ENCODE results near the gene SPTB.

Gene SPTB

DNA sequence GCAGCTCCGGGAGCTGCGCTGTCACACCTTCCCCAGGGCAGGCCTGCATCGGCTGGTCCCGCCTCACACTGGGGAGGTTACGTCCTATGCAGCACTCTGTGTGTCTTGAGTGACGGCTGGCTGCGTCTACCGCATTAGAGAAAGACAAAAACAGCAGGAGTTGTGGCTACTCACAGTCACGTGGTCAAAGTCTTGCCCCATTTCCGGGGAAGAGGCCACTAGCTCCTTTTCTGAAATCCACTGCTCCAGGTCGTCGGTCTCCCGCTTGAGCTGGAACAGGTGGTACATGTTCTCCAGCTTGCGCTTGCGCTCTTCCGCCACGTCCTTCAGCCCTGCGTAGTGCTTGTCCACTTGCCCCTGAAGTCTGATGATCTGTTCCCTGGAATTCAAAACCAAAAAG lies 106.7 kb downstream of the SPTB start:
- H3K27ac ChIP-seq, result no peak overlapping the region
- H3K4me3 ChIP-seq (ENCODE audit: low read depth in 1 of 2, low read length in 1 of 2), result no peak overlapping the region
- H3K9me3 ChIP-seq, result no peaks in the 10 kb centered on the region
- TF ChIP-seq, protein P1, sequence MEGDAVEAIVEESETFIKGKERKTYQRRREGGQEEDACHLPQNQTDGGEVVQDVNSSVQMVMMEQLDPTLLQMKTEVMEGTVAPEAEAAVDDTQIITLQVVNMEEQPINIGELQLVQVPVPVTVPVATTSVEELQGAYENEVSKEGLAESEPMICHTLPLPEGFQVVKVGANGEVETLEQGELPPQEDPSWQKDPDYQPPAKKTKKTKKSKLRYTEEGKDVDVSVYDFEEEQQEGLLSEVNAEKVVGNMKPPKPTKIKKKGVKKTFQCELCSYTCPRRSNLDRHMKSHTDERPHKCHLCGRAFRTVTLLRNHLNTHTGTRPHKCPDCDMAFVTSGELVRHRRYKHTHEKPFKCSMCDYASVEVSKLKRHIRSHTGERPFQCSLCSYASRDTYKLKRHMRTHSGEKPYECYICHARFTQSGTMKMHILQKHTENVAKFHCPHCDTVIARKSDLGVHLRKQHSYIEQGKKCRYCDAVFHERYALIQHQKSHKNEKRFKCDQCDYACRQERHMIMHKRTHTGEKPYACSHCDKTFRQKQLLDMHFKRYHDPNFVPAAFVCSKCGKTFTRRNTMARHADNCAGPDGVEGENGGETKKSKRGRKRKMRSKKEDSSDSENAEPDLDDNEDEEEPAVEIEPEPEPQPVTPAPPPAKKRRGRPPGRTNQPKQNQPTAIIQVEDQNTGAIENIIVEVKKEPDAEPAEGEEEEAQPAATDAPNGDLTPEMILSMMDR (IDR thresholded peaks at IDR 0.05), result no peak
- no peaks in the 10 kb centered on the region for H3K4me1 ChIP-seq (ENCODE audit: control insufficient read depth in 1 of 2, insufficient read depth in 1 of 2, low read depth in 1 of 2, low read length in 1 of 2)
- no peaks in the 10 kb centered on the region for H3K27me3 ChIP-seq
- H3K36me3 ChIP-seq, result no peaks in the 10 kb centered on the region

DNA sequence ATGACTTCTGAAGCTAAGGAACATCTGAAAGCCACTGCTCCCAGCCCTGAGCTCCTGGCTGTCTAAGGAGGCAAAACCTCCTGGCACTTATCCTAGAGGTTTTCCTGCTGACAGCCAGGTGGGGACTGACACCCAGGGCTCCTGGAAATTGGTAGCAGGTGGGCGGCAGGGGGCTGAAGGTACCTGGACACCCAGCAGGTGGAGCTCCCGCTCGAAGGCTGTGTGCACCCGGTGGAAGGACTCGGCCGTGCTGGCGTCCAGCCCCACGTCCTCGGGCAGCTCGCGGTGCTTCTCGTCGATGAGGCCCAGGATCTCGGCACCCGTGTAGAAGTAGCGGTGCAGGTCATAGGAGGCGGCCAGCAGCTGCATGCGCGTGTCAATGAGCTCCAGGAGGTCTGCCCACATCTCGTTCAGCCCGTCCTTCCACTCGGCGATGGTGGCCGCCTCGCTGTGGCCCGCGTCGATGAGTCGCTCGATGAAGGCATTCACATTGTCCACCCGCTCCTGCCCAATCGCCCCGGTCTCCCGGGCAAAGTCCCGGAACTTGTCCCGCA lies 107.2 kb downstream of the SPTB start:
- TF ChIP-seq, protein P1 (IDR thresholded peaks at IDR 0.05), result no peak
- Histone ChIP-seq H3K4me3 (ENCODE audit: low read depth in 1 of 2, low read length in 1 of 2) (no peak overlapping the region), H3K4me1 (ENCODE audit: control insufficient read depth in 1 of 2, insufficient read depth in 1 of 2, low read depth in 1 of 2, low read length in 1 of 2) (no peaks in the 10 kb centered on the region), H3K27ac (no peak overlapping the region), H3K27me3 (no peaks in the 10 kb centered on the region), H3K9me3 (no peaks in the 10 kb centered on the region), H3K36me3 (no peaks in the 10 kb centered on the region)

DNA sequence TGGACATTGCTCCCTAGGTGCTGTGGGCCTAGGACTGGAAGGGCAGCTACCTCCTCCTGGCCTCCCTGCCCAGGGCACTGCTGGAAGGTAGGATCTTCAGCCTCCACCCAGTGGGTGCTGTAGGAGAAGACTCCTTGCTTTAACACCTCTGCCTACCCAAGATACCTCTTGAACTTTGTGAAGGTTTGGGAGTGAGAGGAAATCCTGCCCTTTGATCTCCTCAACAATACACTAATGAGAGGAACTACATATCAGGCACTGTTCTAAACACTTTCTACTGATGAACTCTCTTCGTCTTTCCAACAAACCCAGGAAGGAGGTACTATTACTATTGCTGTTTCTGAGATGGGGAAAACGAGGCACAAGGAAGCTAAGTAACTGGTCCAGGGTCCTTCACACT lies 108.5 kb downstream of the SPTB start:
- Histone ChIP-seq H3K4me3 (ENCODE audit: low read depth in 1 of 2, low read length in 1 of 2) (no peak overlapping the region), H3K9me3 (no peaks in the 10 kb centered on the region), H3K27ac (no peak overlapping the region), H3K36me3 (no peaks in the 10 kb centered on the region), H3K4me1 (ENCODE audit: control insufficient read depth in 1 of 2, insufficient read depth in 1 of 2, low read depth in 1 of 2, low read length in 1 of 2) (no peaks in the 10 kb centered on the region), H3K27me3 (no peaks in the 10 kb centered on the region)
- TF ChIP-seq, protein P1 (IDR thresholded peaks at IDR 0.05), result no peak

DNA sequence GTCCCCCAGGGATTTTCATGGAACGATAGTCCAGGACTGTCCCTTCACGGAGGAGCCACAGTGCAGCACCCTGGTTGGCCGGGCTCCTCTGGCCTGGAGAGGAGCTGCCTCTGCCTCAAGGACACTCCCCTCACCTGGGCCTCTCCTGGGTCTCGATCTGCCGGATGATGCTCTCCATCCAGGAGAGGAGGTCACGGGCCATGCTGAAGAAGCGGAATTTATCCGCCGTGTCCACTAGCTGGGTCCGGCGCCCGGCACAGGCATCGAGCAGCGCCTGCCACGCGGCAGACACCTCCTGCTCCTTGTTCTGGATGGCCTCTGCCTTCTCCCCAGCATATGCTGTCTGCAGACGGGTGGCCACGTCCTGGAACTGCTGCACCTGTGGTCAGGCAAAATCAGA lies 109.0 kb downstream of the SPTB start:
- Histone ChIP-seq H3K9me3 (no peaks in the 10 kb centered on the region), H3K27ac (no peak overlapping the region), H3K4me1 (ENCODE audit: control insufficient read depth in 1 of 2, insufficient read depth in 1 of 2, low read depth in 1 of 2, low read length in 1 of 2) (no peaks in the 10 kb centered on the region), H3K4me3 (ENCODE audit: low read depth in 1 of 2, low read length in 1 of 2) (no peak overlapping the region), H3K27me3 (no peaks in the 10 kb centered on the region), H3K36me3 (no peaks in the 10 kb centered on the region)
- TF ChIP-seq, protein P1 (IDR thresholded peaks at IDR 0.05), result no peak

DNA sequence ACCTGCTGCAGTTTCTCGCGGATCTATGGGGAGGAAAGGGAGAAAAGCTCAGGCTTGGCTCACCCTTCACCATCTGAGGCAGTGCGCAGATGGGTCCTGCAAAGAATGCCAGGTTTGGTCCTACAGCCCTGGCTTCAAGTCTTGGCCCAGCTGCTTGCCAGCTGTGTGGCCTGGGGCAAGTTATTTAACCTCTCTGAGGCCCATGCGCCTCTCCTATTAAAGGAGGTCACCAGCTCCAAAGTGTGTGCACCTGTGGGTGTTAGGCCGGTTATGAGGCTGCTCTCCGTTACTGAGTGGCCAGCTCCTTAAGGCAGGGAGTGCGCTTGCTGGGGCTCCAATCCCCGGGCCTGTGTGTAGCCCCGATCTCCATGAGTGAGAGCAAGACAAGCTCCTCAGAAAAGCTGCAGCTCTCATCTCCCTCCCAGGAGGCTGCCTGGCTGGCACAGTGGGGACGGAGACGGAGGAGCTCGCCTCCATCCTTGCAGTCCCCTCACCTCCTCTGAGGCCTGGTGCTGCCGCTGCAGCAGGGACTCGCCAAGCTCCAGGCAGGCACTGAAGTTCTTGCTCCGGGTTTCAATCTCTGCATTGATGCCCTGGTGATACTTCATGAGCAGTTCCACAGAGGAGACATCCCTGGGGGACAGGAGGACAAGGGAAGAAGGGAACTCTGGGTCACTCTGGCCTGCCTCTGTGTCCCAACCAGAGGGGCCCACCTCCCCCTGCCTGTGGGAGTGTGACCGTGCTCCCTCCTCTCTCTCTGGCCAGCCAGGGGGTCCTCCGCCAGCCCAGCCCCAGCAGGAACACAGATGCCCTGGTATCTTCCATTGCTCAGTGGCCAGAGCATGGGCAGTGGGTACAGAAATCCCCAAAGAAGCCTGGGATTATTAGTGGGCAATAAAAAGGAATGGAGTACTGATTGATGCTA lies 110.3 kb downstream of the SPTB start:
- TF ChIP-seq, protein P1 (IDR thresholded peaks at IDR 0.05), result no peak
- peaks cover under 1% of the 10 kb centered on the region for H3K27me3 ChIP-seq
- H3K4me3 ChIP-seq (ENCODE audit: low read depth in 1 of 2, low read length in 1 of 2), result no peak overlapping the region
- H3K27ac ChIP-seq, result no peak overlapping the region
- no peaks in the 10 kb centered on the region for H3K36me3 ChIP-seq
- H3K4me1 ChIP-seq (ENCODE audit: control insufficient read depth in 1 of 2, insufficient read depth in 1 of 2, low read depth in 1 of 2, low read length in 1 of 2), result peaks cover 4 to 6% of the 10 kb centered on the region in 2 experiments
- H3K9me3 ChIP-seq, result no peaks in the 10 kb centered on the region
